HG03439 (cell line): Measurements from ENCODE around the gene NARF.

Experiments
- ATAC-seq: cut with Tn5 transposase; IDR thresholded peaks from one replicate; pipeline ENCODE4 v1.9.1; 2021; ENCODE audit warnings: mild to moderate bottlenecking, moderate library complexity; ENCODE audit not compliant: unreplicated experiment

The NARF gene

GRCh38 chr17:82470065-82470464 is 11.5 kb downstream of the NARF start:
- no peak for ATAC-seq

- no peak for ATAC-seq
These were observed 15.9 kb downstream of the NARF start for GRCh38 chr17:82474223-82475010.

- no peak for ATAC-seq
These were observed 16.9 kb downstream of the NARF start for GRCh38 chr17:82475458-82475857.

DNA sequence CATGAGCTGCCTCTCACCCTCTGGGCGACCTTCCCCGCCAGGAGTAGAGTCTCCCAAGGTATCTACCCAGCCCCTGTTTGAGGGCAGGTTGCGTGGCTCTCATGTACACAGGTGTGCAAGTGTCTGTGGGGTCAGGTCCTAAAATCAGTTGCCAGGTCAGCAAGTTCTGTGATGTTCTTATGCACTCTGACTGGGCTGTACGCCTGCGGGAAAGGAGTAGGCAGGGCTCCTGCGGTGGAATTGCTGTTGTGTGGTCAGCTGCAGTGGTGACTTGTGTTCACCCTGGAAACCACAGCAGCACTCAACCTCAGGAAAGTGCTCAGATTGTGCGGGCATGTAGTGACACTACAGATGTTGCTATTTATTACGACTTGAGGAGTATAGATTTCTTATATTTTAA is 19.4 kb downstream of the NARF start:
- ATAC-seq = no peak

- ATAC-seq = no peak
These were observed 21.1 kb downstream of the NARF start for GRCh38 chr17:82479602-82480001.

DNA sequence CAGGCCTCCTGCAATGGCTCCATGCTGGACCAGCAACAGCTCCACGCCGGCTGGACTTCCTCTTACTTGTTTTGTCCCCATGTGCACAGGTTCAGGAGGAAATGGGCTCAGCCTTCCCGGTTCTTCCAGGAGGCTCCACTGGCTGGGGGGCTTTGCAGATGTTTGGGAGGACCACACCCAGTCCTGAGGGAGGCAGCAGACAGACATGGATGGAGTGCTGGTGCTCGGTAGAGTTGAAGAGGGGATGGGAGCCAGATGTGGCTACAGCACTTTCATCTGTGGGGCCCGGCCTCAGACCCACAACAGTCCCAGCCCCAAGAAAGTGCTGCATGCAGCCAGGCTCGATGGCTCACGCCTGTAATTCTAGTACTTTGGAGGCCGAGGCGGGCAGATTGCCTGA is 21.8 kb downstream of the NARF start:
- ATAC-seq = no peak

- ATAC-seq = no peak
These were observed 24.7 kb downstream of the NARF start for GRCh38 chr17:82483204-82483660.

GRCh38 chr17:82483836-82484235 is 25.3 kb downstream of the NARF start:
- no peak for ATAC-seq

- ATAC-seq = no peak
These were observed 27.9 kb downstream of the NARF start for GRCh38 chr17:82486231-82487094.

GRCh38 chr17:82487910-82488309 is 29.4 kb downstream of the NARF start:
- no peak for ATAC-seq

DNA sequence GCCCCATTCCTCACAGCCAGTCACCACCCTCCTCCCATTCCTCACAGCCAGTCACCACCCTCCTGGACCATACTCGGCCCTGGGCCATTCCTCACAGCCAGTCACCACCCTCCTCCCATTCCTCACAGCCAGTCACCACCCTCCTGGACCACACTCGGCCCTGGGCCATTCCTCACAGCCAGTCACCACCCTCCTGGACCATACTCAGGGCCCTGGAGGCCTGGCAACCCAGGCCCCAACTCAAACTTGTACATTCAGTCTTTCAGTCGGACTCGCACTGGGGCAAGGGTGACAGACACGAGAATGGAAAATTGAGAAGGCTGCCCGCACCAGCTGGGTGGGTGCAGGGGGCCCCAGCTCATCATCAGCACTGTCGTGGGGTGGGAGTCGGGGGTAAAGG is 30.6 kb downstream of the NARF start:
- no peak for ATAC-seq

DNA sequence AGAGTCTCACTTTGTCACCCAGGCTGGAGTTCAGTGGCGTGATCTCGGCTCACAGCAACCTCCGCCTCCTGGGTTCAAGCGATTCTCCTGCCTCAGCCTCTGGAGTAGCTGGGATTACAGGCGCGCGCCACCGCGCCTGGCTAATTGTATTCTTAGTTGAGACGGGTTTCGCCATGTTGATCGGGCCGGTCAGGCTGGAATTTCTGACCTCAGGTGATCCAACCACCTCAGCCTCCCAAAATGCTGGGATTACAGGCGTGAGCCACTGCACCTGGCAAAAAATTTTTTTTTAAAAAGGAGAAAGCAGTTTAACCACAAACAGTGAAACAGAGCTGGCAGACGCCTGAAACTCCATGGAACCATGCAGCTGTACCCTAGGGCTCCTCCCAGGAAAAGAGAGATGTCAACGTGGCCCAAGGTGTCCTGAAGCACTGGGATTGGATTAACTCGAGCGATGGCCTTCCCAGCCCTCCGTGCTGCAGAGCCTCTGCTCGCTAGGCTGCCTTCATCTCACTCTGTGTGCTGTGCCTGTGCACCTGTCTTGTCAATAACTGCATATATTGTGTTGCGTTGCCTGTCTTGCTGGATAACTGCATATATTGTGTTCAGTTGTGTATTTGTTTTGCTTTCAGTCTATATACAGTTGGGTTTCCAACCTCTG is 31.4 kb downstream of the NARF start:
- ATAC-seq = no peak

DNA sequence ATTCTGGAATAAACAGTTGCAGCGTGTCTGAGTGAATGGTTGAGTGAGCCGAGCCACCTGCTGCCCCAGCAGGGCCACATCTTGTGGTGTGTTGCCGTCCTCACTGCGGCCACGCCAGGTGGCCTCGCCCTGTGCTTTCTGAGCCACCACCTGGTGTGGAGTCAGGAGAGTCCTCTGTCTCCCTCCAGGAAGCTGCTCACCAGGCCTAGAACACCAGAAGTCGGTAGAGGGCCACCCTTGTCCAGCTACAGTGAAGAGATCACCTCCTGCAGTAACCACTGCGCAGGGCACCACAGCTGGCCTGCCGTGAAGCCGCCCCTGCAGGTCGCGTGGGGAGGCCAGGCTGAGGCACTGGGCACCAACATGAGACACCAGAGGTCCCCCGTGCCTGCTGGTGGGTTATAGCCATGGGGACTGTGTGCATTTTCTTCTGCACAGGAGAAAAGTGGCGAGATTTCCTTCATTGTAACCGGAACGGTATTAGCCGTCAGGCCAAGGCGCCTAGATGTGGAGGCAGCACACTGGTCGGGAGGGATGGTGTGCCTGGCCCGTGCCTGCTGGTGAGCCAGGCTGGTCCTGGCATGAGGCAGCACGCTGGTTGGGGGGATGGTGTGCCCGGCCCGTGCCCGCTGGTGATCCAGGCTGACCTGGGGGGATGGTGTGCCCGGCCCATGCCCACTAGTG is 32.1 kb downstream of the NARF start:
- ATAC-seq = no peak

- no peak for ATAC-seq
These were observed 32.6 kb downstream of the NARF start for GRCh38 chr17:82491196-82491530.

DNA sequence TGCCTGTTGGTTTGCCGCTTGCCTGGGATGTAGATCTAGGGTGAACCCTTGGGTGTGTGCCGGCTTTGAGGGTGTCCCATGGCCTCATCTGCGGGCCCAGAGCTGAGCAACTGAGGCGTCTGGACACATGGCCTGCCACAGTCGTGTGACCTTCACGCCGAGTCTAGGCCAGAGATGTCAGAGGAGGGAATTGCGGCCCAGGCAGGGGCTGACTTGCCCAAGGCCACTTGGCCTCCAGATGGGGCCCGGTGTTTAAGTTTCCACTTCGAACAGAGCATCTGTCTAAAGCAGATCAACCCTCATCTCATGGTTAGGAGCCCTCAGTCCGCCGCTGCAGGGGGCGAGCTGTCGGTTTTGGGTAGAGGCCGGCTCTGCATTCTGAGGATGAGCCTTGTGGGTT is 33.0 kb downstream of the NARF start:
- ATAC-seq = no peak

DNA sequence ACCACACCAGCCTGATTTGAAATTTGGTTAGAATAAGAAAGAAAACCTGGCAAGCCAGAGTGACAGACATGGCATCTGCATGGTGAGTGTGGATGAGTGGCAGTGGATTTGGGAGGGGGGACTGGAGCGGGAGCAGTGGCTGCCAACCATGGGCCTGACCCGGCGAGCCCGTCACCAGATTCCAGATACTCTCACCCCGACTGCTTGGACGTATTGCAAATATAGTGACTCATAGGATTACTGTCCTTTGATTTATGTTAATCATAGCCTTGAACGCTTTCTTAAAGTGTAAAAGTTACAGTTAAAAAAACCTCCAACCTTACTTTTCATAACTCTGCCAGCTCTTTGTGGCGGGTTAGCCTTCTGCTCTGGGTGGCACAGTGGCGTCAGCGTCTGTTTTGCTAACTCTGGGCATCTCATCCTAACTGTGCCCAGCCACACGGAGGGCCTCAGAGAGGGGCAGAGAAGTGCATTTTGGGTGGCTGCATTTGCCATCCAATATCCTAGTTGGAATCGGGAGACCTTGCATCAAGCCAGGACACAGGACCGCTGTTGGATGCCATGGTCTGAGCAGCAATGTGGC is 34.2 kb downstream of the NARF start:
- no peak for ATAC-seq

DNA sequence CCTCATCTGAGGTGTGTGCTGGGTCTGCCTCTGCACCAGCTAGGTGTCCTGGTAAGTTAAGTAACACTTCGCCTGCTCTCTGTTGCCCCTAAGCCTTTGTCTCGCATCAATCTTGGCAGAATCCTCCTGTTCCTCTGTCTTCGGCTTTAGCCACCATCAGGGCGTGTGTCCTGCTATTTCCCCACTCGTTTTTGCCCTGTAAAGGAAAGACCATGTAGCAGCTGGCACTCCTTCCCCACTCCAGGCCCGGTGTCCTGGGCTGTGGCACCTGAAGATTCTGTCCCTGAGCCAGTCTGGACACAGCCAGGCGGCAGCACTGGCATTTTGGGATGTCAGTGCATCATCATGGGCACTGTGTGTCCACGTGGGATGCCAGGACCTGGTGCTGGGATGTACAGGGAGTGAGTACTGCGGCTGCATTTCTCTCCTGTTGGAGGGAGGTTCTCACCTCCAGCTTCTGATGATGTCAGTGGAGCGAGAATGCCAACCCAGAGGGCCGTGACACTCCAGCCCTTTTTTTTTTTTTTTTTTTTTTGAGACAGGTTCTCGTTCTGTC is 34.8 kb downstream of the NARF start:
- no peak for ATAC-seq

DNA sequence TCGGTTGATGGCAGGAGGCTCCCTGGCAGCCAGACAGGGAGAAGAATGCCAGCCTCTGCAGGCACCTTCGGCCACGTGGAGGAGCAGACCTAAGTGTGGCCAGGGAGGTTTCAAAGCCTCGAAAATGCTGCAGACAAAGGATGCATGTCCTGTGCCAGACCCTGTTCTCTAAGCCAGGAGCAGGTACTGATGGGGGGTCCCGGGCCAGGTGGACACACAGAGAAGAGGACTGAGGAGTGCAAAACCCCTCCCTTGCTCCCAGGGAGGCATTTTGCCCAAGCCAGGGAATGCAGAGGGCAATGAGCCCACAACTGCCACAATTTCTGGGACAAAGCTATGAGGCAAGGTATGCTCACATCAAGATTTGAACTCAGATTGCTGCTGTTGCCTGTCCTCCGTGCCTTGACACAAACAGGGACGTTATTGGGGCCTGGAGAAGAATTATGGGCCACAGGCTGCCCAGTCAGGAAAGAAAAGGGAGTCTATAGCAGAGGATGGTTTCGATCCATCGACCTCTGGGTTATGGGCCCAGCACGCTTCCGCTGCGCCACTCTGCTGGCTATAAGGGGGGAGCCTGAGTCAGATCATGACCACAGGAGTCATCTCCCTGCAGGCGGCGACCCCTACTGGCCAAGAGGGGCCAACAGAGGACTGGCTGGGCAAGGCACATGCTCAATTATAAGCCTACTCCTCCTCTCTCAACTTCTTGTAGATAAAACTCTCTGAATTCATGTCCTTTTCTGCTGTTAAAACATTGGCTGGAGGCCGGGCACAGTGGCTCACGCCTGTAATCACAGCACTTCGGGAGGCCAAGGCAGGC is 35.9 kb downstream of the NARF start:
- ATAC-seq = peak; percentile 43

GRCh38 chr17:82495844-82496528 is 37.4 kb downstream of the NARF start:
- no peak for ATAC-seq
